HepG2 (cell line): ENCODE measurements around the gene RAP1GAP2. TPM values are rescaled to one million over a fixed set of nuclear protein-coding genes. Genes with fewer than 3 reads are reported as not detected.

ENCODE experiments used
- ATAC-seq: fragments of 200-7000 bp; cut with Tn5 transposase; 3 replicates; pipeline ENCODE4 v1.9.1; 2020; ENCODE audit warnings: mild to moderate bottlenecking, moderate library complexity
- BruUV-seq: library from RNA; stranded (reverse); fragments of 400-500 nt; replicated peaks from 2 replicates; lab custom pipeline; 2021; lab: Mats Ljungman, UMichigan
- CTCF ChIA-PET: fragments of 300-600 bp; formaldehyde crosslinking; extraction: SDS; loops from one replicate; lab custom pipeline; 2021; ENCODE audit warnings: low total read pairs, inconsistent platforms, low intra/inter-chr PET ratio; lab: Yijun Ruan, JAX
- POLR2A ChIA-PET: fragments of 350-600 bp; sonication (Branson Sonifier 250); formaldehyde crosslinking; loops from one replicate; lab custom pipeline; 2020; ENCODE audit warnings: antibody characterized with exemption, inconsistent platforms; lab: Yijun Ruan, JAX
- DNase-seq: peaks from one replicate; pipeline ENCODE4 v3.0.0-alpha.2; 2015; ENCODE audit warnings: low spot score
- FAIRE-seq: peaks from 3 replicates; lab custom pipeline; 2011; peaks lifted over from hg19 to GRCh38; lab: Jason Lieb, UNC
- H2AFZ ChIP-seq: one replicate; pipeline ENCODE4 v1.6.1; 2011; ENCODE audit warnings: low read length, inconsistent platforms
- H3K27ac ChIP-seq: fragments of 300-600 bp; 3 replicates; pipeline ENCODE4 v1.8.0; 2011; ENCODE audit warnings: mixed run types, mild to moderate bottlenecking, mixed read lengths, low read length, inconsistent platforms; ENCODE audit not compliant: insufficient read depth; ENCODE audit errors: extremely low read length
- H3K27me3 ChIP-seq, 2 experiments: fragments of 200-600 bp in 1 of 2; 2 replicates in 1 of 2; 3 replicates in 1 of 2; pipeline versions ENCODE4 v1.6.0 to v1.8.0; 2011; ENCODE audit warnings: low read length in 2 of 2, mild to moderate bottlenecking in 2 of 2, moderate library complexity in 2 of 2, inconsistent platforms in 1 of 2; ENCODE audit not compliant: insufficient read depth in 2 of 2, control insufficient read depth in 1 of 2
- H3K36me3 ChIP-seq, 2 experiments: fragments of 200-600 bp in 1 of 2; replicated peaks in 1 of 2; 2 replicates in 1 of 2; 3 replicates in 1 of 2; pipeline versions ENCODE4 v1.5.1 to v1.8.0; 2011; ENCODE audit warnings: low read length in 2 of 2, inconsistent platforms in 1 of 2; ENCODE audit not compliant: insufficient read depth in 2 of 2, control insufficient read depth in 1 of 2
- H3K4me1 ChIP-seq: 2 replicates; pipeline ENCODE4 v1.5.1; 2012; ENCODE audit warnings: low read length, inconsistent platforms; ENCODE audit not compliant: insufficient read depth
- H3K4me2 ChIP-seq: 2 replicates; pipeline ENCODE4 v1.6.0; 2011; ENCODE audit warnings: low read depth, low read length, inconsistent platforms
- H3K4me3 ChIP-seq, 3 experiments: fragments of 200-600 bp in 1 of 3; sonication (generic), shearing (Covaris generic) in 1 of 3; replicated peaks in 1 of 3; 2 replicates each; pipeline ENCODE4 v1.5.1; 2011 to 2016; ENCODE audit warnings: low read length in 3 of 3, inconsistent platforms in 2 of 3, low read depth in 2 of 3, mild to moderate bottlenecking in 2 of 3, control low read depth in 1 of 3, mixed read lengths in 1 of 3; ENCODE audit not compliant: insufficient read depth in 1 of 3
- H3K79me2 ChIP-seq: one replicate; pipeline ENCODE4 v1.6.1; 2011; ENCODE audit warnings: low read length, inconsistent platforms; ENCODE audit not compliant: insufficient read depth
- H3K9ac ChIP-seq: 2 replicates; pipeline ENCODE4 v1.6.0; 2011; ENCODE audit warnings: mild to moderate bottlenecking, low read depth, low read length, inconsistent platforms; ENCODE audit not compliant: insufficient read depth
- H3K9me3 ChIP-seq: 2 replicates; pipeline ENCODE4 v1.5.1; 2012; ENCODE audit warnings: mild to moderate bottlenecking, low read length
- H4K20me1 ChIP-seq: 2 replicates; pipeline ENCODE4 v1.6.0; 2011; ENCODE audit warnings: inconsistent platforms, mild to moderate bottlenecking, low read length, moderate library complexity; ENCODE audit not compliant: insufficient read depth
- ATM ChIP-seq: fragments of 450-650 bp; IDR thresholded peaks from 2 replicates; pipeline ENCODE4 v1.7.1; 2017; ENCODE audit warnings: mild to moderate bottlenecking, borderline replicate concordance
- EED ChIP-seq: sonication (generic); formaldehyde crosslinking; IDR thresholded peaks from 2 replicates; pipeline ENCODE4 v1.5.0; 2020; ENCODE audit warnings: mild to moderate bottlenecking, missing genetic modification reagents
- GPBP1L1 ChIP-seq: sonication (generic); formaldehyde crosslinking; IDR thresholded peaks from 2 replicates; pipeline ENCODE4 v1.5.0; 2020; ENCODE audit warnings: mild to moderate bottlenecking, missing genetic modification reagents
- HIVEP1 ChIP-seq: sonication (generic); formaldehyde crosslinking; IDR thresholded peaks from 2 replicates; pipeline ENCODE4 v1.4.0; 2020; ENCODE audit warnings: mild to moderate bottlenecking, missing genetic modification reagents
- MIER3 ChIP-seq: IDR thresholded peaks from 2 replicates; pipeline ENCODE4 v1.6.1; 2016; ENCODE audit warnings: missing compliant biosample characterization, borderline replicate concordance
- MTF1 ChIP-seq: sonication (generic); formaldehyde crosslinking; IDR thresholded peaks from 2 replicates; pipeline ENCODE4 v1.5.0; 2020; ENCODE audit warnings: missing genetic modification reagents
- POLR2A ChIP-seq, 2 experiments: IDR thresholded peaks; 2 replicates each; pipeline ENCODE4 v1.6.1; 2011; ENCODE audit warnings: low read depth in 2 of 2, low read length in 2 of 2, mild to moderate bottlenecking in 1 of 2, moderate library complexity in 1 of 2; ENCODE audit not compliant: insufficient read depth in 1 of 2
- ZFP36L2 ChIP-seq: sonication (generic); formaldehyde crosslinking; IDR thresholded peaks from 2 replicates; pipeline ENCODE4 v1.4.0; 2020; ENCODE audit warnings: missing genetic modification reagents
- ZNF18 ChIP-seq: sonication (generic); formaldehyde crosslinking; IDR thresholded peaks from 2 replicates; pipeline ENCODE4 v1.8.0; 2022; ENCODE audit warnings: mild to moderate bottlenecking, missing genetic modification reagents; ENCODE audit not compliant: insufficient replicate concordance
- ZNF232 ChIP-seq: sonication (generic); formaldehyde crosslinking; IDR thresholded peaks from 2 replicates; pipeline ENCODE4 v1.4.0; 2020; ENCODE audit warnings: missing genetic modification reagents, borderline replicate concordance
- ZNF263 ChIP-seq: sonication (generic); formaldehyde crosslinking; IDR thresholded peaks from 2 replicates; pipeline ENCODE4 v1.4.0; 2020; ENCODE audit warnings: missing genetic modification reagents
- ZNF367 ChIP-seq: sonication (generic); formaldehyde crosslinking; IDR thresholded peaks from 2 replicates; pipeline ENCODE4 v1.4.0; 2020; ENCODE audit warnings: missing genetic modification reagents, borderline replicate concordance
- ZNF746 ChIP-seq: sonication (generic); formaldehyde crosslinking; IDR thresholded peaks from 2 replicates; pipeline ENCODE4 v1.8.0; 2022; ENCODE audit warnings: mild to moderate bottlenecking, missing genetic modification reagents
- ZNF879 ChIP-seq: sonication (generic); formaldehyde crosslinking; IDR thresholded peaks from 2 replicates; pipeline ENCODE4 v1.8.1; 2023; ENCODE audit warnings: missing genetic modification reagents
- WGBS: methylation state at CpG from one replicate; pipeline ENCODE4 v1.1.6; 2017; ENCODE audit warnings: low lambda C conversion rate; 5-methylcytosine and 5-hydroxymethylcytosine counted together
- in situ Hi-C: cut with HindIII; loops from 2 replicates; pipeline ENCODE4 v1.10.0; 2017; ENCODE audit warnings: low pct_unique_long_range_greater_than_20kb; ENCODE audit not compliant: extremely low pct_ligation_motif_present
- intact Hi-C: fragments of 100-400 bp; cut with micrococcal nuclease; formaldehyde crosslinking; loops from one replicate; pipeline ENCODE4 v1.10.0; 2022; ENCODE audit not compliant: unreplicated experiment
- polyA plus RNA-seq, 8 experiments: library from polyadenylated mRNA; depleted of rRNA in 3 of 8; stranded (reverse) in 7 of 8; unstranded in 1 of 8; fragments of >200 nt; fragmentation: Illumina TruSeq in 4 of 8; extraction: Trizol in 4 of 8; gene quantifications; 2 replicates each; pipeline versions ENCODE4 v1.2.1 to v1.2.3, GENCODE V29; 2011 to 2016; ENCODE audit warnings: low read depth in 4 of 8, missing spikeins in 1 of 8, mixed read lengths in 1 of 8; ENCODE audit not compliant: insufficient read depth in 1 of 8
- total RNA-seq, 5 experiments: library from RNA; depleted of rRNA; stranded (reverse); fragments of >200 nt; fragmentation: Illumina TruSeq; extraction: Trizol; gene quantifications; 2 replicates each; pipeline ENCODE4 v1.2.3, GENCODE V29; 2016; ENCODE audit warnings: low read depth in 1 of 5

The RAP1GAP2 gene
- total and polyA plus RNA-seq, 2 of the 13 experiments (the other 11 are each of a cell fraction or from before 2014, with no cell fraction given), result 10.9 to 12.0 TPM

- peaks cover 61% of the 10 kb centered on the region for H3K4me1 ChIP-seq
- in situ Hi-C loops (no loop called here), intact Hi-C loops (no loop called here)
- H3K27ac ChIP-seq, result no peak overlapping the region
- TF ChIP-seq ATM, result no peak
- no peak for TF ChIP-seq POLR2A (IDR thresholded peaks at IDR 0.05; ENCODE audit: insufficient read depth in 1 of 2, low read depth in 2 of 2, low read length in 2 of 2)
- WGBS, result 97% methylated on average over 12 of the region's 12 CpGs
- no peaks in the 10 kb centered on the region for H3K79me2 ChIP-seq
- H3K4me2 ChIP-seq, result no peak overlapping the region
- FAIRE-seq, result no peak
- no peaks in the 10 kb centered on the region for H3K27me3 ChIP-seq
- ChIA-PET CTCF (no interaction called here), POLR2A (no interaction called here)
- H3K9ac ChIP-seq, result no peak overlapping the region
- no peak for ATAC-seq
- no peaks in the 10 kb centered on the region for H3K36me3 ChIP-seq
- BruUV-seq, result no TSS peak
- H4K20me1 ChIP-seq, result no peaks in the 10 kb centered on the region
- no peak overlapping the region for H2AFZ ChIP-seq
- no peaks in the 10 kb centered on the region for H3K9me3 ChIP-seq
- no peak for DNase-seq
- H3K4me3 ChIP-seq, result no peak overlapping the region
Observed at GRCh38 chr17:2957631-2958286, 161.5 kb downstream of the RAP1GAP2 start.

GRCh38 chr17:2958706-2959222, 162.5 kb downstream of the RAP1GAP2 start:
- intact Hi-C loops, result no loop called here
- ChIA-PET POLR2A (interaction anchor here (2.6 kb wide), 1 partner anchor 17 kb away, joined by 30 read pairs; no protein-coding TSS in a partner anchor), CTCF (no interaction called here)
- Histone ChIP-seq H3K4me3 (no peak overlapping the region), H3K9me3 (no peaks in the 10 kb centered on the region), H3K4me2 (no peak overlapping the region), H4K20me1 (no peaks in the 10 kb centered on the region), H3K27me3 (no peaks in the 10 kb centered on the region), H2AFZ (no peak overlapping the region), H3K9ac (no peak overlapping the region), H3K27ac (no peak overlapping the region), H3K36me3 (no peaks in the 10 kb centered on the region), H3K4me1 (peaks cover 51% of the 10 kb centered on the region), H3K79me2 (no peaks in the 10 kb centered on the region)
- FAIRE-seq (no peak), ATAC-seq (no peak), DNase-seq (no peak)
- in situ Hi-C loops, result no loop called here
- WGBS, result 79% methylated on average over 3 of the region's 10 CpGs
- no TSS peak for BruUV-seq
- TF ChIP-seq ZNF232 (CRISPR knock-in tag) (no peak), ZFP36L2 (CRISPR knock-in tag) (no peak), ZNF263 (CRISPR knock-in tag) (no peak), ZNF879 (CRISPR knock-in tag) (no peak), ZNF18 (CRISPR knock-in tag) (no peak), ZNF367 (CRISPR knock-in tag) (no peak), MTF1 (CRISPR knock-in tag) (no peak), EED (CRISPR knock-in tag) (no peak), ZNF746 (no peak), GPBP1L1 (no peak), MIER3 (CRISPR knock-in tag) (no peak), HIVEP1 (CRISPR knock-in tag) (no peak)
